Activated CD4-positive, CD25-positive, alpha-beta regulatory T cell treated with anti-CD3 and anti-CD28 coated beads, Interleukin-2, amount 50 U/mL, for 24 hours (primary cell): ENCODE results near the gene SPTB.

Experiments
- ATAC-seq, 2 donors: fragments of 150-1000 bp; cut with Tn5 transposase; one replicate each; pipeline ENCODE4 v1.10.0; 2021; ENCODE audit warnings: mild to moderate bottlenecking in 1 of 2, moderate library complexity in 1 of 2

SPTB gene

DNA sequence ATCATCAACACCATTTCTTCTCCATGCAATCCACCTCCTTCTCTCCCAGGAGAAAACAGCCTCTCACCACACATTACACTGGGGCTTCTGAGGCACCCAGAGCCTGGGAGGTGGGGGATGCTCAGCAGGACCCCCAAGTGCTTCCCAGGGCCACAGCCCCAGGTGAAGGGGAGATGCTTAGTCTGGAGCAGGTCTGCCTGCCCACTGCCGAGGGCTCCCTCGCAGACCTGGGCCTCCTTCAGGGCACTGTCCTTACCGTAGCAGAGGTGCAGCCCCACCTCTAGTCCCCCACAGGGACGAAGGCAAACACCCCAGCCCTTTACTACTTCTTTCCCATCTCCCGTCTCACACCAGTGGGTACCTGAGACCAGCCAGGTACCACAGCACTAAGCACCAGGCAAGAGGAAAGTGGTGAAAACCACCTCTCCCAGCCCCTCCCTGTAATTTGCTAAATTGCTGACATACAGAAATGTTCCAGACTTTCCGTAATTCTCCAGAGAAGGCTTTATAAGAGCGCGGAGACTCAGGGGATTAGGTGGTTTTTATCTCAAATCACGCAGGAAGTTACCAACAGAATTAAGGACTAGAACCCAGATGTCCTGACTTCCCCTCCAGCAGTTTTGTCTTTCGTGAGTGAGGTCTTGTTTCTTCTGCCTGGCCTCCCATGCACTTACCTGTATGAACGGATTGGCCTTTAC, 116.5 kb downstream of the SPTB start:
- ATAC-seq, result no peak

DNA sequence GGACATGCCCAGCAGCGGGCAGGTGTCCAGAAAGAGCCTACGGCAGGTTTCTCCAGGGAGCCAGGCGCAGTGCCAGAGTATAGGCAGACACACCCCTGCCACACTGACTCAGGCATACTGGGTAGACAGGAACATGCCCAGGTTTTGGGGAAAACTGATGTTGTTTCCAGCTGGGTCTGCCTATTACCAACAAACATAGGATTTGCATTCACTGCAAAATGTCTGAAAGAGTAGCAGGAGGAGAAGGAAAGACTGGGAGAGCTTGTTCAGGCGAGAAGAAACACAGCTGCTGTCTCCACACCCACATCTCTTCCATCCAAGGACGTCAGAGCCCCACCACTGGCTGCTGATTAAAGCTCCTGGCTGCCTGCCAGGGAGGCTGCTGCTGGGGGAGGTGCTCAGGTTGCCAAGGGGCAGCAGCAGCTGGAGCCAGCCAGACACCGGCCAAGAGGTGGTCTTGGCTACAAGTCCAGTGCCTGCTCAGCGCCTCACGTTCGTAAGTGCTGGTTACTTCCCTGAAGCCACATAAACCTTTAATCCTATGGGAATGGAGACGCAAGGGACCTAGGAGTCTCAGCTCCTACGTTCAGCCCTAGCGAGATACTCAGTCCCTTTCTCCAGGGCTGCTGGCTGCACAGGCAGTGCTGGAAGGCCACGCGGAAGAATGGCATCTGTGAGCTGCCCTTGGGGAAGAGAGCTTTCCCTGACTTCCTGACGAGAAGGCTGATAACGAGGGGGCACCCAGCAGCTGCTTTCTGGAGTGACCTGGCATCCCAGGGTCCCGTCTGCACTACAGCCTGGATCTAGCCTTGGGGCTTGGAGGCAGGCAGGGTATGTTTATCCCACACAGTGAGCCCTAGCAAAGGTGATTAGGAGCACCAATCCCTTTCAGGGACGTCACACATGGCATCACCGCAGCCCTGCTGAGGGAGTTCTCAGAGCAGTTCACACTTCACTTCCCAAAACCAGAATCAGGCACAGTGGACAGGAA, 117.4 kb downstream of the SPTB start:
- no peak for ATAC-seq

DNA sequence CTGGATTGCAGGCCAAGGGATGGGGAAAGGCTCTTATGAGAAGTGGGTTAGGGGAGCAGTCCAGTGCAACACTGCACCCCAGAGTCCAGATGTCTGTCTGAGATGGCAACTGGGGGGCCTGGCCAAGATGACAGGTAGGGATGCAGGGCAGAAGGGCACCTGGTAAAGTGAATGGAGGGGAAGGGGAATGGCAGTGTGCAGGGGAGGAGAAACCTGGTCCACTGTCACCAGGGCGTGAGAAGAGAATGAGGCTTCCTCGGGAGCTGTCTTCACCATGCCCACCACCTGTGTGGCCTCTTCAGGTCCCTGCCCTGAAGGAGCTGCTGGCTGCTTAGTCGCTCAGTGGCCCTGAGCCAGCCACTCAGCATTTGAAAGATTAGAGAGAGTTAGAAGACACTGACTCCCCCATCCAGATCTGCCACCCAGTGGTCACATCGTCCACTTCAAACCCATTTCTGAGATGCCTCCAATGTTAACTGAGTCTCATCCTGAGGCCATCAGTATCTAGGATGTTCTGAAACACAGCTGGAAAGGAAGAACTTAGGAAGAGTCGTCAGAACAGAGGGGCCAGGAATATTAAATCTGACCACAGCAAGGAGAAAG, 118.2 kb downstream of the SPTB start:
- no peak for ATAC-seq

DNA sequence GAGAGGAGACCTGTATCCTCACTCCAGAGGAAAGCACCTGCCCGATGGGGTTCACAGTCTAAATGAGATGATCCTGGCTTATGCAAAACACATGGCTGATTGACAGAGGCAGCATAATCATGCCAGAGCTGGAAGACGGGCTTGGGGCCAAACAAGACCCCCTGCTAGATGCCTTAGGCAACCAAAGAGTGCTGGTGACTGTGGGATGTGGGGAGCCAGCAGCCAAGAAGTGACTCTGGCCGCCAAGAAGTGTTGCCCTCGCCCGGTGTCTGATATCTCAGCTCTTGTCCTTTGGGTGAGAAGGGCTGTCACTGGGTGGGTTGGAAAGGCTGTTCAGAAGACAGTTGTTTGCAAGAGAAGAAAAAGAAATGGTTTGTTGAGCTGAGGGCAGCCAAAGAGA, 118.8 kb downstream of the SPTB start:
- no peak for ATAC-seq

DNA sequence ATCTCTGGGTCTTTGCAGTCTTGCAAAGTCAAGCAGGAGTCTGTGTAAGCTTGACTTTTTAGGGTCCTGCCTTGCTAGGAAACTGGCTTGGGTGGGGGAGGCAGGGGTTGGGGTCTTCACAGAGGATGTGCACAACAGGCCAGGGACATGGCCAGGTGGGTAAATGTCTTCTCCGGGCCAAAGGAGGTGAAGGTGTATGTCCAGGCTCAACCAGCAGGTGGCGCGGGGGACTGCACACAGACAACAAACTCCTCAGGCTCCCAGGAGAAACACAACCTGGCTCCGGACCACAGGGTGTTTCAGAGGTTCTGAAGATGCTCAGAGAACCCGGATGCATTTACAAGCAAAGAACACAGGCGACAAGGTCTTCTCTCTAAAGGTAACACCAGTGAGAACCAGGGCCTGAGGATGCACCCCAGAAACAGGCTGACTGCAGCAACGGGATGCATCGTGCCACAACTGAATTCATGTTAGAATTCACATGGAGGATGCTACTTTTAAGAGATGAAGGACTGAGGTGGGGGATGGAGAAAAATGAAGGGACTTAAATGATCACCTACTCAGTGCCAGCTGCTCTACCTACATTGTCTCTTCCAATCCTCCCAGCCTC, 119.5 kb downstream of the SPTB start:
- no peak for ATAC-seq

DNA sequence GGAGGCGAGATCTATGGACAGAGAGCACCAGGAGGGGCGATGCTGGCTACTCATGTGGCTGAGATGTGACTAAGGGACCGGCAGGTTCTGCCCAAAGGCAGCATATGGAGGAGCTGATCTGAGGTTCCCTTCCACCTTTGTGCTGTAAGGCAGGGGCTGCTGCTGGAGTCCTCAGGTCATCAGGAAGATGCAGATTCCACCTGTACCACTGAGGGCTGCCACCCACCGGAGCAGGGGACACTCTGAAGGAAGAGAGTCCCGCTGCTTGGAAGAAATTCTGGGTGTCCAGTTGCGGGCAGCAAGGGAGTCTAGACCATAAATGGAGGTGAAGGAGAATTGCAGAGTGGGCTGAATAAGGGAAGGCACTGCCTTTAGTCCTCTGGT, 120.2 kb downstream of the SPTB start:
- no peak for ATAC-seq

DNA sequence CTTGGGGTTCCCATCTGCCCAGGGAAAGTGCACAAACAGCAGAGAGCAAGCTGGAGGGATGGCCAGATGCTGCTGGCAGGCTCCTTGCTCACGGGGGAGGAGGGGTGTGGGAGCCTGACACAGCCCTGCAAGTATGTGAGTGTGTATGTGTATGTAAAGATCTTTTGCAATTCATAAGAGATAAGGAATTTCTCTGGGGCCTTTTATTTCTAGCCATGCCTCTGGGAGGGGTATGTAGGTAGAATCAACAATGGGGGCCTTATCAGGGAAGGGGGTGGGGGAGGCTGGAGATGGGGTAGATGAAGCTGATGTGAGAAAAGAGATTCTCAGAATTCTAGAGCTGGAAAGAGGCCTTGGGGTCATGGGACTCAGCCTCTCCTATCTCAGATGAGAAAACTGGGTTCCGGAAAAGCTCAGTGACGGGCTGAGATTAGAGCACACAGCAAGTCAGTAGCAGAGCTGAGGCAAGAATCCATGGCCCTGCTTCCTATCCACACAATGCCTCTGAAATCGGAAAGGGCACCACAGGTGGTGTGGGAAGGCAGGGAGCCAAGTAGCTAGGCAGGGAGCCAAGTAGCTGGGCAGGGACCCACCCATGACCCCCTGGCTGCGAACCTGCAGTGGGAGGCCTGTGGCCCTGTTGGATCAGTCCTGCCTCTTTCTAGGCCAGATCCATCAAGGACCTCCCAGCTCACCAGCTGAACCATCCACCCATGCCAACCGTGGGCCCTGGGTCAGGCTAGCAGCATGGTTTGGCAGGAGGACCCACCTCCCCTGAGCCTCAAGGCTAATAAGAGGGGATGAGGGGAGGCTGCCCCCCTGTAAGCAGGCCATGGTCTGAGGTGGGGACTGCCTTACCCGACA, 120.8 kb downstream of the SPTB start:
- ATAC-seq, result no peak

DNA sequence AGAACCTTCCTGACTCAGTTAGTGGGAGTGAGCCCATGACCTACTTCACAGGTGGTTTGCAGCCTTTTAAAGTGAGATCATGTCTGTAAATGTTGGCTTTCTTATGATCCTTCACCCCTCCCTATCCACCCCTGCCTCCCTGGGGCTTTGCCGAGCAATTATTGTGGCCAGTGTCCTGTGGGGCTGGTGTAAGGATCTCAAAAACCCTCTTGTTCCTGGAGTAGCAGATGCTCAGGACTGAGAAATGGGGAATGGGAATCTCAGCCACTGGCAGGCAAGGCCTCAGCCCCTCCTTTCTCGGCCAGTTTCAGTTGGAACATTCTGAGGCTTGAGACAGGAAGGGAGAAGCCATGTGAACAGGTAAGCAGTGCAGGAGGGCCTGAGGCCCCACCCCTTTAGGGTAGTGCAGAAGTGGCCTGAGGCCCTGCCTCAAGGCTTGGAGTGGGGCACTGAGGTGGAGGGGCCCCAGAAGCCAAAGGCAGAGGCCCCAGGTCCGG, 121.6 kb downstream of the SPTB start:
- no peak for ATAC-seq

DNA sequence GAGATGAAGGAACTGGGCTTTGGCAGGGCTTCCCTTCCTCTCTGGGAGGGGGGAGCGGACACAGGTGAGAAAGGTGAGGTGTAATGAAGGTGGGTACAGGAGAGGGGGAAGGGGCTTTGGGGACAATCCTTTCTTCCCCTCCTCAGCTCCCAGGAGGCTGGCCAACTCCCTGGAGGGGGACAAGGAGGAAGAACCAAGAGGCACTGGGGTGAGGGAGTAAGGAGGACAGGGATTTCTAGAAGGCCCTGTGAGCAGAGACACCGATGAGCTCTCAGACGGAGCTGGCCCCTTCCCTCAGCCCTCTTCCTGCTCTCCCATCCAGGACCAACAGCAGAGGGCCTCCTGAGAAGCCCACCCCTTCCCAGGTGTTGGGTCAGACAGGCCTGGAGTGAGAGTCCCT, 122.1 kb downstream of the SPTB start:
- ATAC-seq, result no peak

DNA sequence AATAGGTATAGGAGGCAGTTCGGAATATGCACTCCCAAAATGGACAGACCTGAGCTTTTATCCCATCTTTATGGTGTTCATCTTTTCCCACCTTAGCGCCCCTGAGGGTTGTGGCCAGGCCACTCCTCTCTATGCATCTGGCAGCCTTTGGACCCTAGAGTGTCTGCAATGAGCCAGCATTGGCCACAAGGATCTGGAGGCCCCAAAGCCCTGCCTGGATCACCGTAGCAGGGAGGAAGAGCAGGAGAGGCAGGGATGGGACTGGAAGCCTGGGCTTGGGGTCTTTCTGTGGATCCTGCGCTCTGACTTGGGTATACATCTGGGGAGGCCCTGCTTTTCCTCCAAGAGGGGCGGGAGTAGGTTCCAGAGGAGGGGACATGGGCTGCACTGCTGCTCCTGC, 123.0 kb downstream of the SPTB start:
- no peak for ATAC-seq

DNA sequence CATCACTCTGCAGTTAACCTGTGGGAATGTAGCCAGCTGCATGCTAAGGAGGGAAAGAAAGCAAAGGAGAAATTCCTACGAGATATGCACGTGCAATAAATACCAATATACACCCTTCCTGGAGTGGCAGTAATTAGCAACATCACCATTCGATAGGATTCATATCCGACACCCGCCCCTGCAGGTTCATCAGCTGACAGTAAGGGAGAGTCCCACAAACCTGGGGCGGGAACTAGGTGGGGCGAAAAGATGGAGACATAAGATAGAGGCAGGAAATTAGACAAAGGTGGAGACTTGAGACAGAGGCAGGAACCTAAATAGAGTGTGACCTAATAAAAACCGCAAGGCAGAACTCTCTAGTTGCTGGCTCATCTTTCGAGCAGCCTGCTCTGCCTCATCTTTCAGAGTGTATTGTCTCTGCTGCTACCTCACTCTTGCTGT, 123.9 kb downstream of the SPTB start:
- ATAC-seq, result peak; percentile 88 to 94

DNA sequence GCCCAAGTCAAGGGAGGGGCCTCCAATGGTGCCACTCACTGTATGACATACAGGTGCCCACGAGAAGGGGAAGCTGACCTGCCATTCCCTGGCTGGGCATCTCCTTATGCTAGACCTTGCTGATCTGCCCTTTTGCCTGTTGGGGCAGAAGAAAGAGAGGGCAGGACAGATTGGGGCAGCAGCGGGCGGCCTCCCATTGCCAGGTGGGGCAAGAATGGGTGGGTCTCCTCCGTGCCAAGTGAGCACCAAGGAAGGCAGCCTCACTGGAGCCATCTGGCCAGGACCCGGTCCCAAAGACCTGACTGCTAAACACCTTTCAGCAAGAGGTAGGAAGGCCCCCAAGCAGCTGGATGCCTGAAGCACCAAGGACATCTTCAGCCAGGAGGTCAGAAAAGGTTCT, 125.0 kb downstream of the SPTB start:
- ATAC-seq, result no peak

DNA sequence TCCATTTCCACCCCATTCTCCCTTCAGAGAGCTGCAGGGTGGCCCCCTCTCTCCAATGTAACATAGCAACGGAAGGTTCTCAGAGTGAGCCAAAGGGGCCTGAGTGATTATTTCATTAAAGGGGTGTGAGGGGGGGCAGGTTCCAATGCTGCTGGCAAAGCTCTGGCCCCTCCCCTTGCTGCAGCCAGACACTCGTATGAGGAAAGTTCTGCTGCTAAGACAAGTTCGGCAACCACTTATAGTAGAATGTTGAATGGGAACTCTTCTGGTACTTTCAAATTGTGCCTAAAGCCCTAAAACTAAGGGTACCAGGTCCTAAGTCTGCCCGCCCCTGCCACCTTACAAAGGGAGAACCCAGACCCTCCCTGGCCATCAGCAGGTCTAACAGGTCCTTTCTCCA, 125.7 kb downstream of the SPTB start:
- ATAC-seq, result no peak

DNA sequence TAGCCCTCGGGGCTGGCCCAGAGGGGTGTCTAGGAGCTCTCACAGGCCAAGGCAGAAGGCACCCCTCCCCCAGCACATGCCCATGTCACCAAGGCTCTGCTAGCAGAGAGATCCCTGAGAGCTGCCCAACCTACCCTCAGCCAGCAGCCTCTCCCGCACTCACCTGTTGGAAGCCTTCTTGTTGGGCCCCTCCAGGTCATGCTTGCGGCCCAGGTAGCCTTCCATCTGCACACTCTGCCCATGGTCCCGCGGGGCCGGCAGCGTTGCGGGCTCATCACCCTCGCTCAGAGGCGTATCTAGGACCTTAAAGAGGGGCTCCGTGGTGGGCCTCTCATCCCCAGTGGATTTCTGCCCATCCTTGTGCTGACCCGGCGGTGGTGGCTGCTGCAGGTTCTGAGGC, 126.3 kb downstream of the SPTB start:
- no peak for ATAC-seq

DNA sequence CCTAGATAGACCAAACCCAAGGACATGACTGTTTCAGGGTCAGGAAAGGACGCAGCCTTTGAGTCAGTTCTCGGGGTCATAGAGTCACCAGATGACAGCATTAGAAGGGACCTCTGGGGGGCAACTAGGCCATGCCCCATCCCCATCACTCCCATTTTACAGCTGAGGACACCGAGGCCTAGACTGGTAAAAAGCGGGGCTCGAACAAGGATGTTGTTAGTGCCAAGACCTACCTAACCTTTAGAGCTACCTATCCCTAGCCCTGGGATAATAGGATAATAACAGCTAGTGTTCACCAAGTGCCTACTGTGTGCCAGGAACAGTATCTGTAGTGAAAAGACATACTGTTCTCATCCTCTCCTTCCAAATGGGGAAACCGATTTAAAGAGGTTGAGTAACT, 126.8 kb downstream of the SPTB start:
- no peak for ATAC-seq

DNA sequence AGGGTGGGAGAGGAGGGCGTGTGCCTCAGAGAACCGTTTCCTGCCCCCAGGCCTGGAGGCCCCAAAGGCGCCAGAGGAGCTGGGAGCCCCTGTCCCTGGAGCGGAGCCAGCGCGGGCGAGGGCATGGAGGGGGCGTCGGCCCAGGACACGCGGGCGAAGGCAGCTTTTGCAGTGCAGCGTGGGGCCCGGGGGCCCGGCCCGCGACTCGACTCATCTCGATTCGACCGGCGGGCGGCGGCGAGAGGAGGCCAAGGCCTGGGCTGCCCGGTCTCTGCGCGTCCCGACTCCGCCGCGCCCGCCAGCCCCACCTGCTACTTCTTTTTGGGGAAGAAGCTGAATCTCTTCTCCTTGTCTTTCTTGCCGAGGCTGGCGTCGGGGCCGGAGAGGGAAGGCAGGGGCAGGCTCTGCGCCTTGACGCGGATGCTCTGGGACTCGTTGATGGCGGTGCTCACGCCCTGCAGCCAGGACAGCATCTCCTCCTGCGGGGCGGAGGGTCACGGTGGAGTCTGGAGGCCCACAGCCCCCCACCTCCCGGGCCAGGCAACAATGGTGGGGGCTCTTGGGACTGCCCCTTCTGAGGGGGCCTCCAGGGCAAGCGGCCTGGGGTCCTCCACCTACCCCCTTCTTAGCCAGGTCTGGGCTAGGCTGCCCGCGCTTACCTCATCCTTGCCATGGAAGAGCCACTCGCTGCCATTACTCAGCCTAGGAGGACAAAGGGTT, 130.6 kb downstream of the SPTB start:
- ATAC-seq, result no peak

DNA sequence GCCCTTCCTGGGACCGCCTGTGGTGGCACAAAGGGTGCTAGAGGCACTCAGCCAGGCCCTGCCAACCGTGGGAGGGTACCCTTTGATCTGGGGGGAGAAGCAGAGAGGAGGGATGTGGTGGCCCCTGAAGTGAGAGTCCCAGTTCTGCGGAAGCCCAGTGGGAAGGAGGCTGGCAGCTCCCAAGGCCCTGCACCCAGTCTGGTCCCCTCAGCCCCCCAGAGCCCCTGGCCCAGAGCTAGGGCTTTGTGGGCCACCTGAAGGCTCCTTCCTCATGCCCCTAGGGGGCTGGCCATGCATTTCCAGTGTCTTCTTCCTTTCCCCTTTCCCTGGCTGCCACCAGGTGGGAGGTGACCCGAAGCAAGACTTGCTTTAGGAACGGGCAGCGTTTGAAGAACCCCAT, 131.2 kb downstream of the SPTB start:
- ATAC-seq, result no peak

DNA sequence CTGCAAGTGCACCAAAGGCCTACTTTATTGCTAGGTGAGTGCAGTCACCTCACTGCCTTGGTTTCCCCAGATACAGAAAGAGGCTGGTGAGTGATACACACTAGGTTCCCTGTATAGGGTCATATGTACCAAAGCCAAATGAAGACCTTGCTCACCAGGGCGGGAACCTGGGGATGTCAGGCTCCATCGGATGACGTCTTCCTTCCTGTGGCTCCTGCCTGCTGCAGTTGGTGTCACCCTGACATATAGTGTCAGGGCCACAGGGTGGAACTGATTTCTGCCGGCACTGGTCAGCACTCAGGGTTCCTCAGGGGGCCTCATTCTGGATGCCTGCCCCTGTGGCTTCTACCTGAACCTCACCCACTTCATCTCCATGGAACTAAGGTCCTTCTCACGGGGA, 132.4 kb downstream of the SPTB start:
- no peak for ATAC-seq

DNA sequence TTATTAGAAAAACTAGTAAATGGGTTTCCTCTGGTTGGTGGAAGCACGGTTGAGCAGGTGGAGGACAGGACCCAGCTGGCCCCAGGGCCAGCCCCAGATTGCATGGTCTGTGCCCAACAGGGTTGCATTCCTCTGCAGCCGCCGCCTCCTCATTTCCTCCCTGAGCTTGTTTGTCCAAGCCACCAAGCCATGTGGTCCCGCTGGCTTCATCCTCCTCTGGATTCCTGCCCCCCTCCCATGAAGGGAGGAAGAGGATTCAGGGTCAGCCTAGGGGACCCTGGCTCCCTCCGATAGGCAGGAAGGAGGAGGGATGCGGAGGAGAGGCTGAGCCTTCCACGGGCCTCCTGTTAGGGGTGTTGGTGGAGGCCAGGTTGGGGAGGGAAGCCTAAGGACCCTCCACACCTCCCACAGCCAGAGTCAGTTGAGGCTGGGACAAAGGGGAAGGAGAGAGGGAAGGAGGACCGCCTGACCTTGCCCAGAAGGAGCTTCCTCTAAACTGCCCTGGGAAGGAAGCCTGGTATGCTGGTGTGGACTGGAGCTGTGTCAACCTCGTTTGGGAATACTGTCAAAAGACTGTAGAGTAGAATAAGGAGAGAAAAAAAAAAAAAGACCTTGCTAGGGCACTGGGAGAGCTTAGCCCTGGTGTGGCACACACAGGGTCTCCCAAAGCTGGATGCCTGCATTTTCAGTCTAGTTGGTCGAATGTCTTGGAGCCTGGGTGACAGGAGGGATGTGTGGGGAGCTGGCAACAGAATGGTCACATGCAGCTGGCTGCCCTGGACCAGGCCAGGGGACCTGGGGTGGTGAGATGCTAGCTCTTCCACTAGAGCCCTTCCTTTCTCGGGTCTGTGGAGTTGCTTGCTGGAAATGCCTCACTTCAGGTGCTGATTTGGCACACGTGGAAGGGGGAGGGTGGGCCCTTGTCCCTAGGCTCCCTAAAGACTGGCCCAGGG, 133.1 kb downstream of the SPTB start:
- ATAC-seq, result no peak

DNA sequence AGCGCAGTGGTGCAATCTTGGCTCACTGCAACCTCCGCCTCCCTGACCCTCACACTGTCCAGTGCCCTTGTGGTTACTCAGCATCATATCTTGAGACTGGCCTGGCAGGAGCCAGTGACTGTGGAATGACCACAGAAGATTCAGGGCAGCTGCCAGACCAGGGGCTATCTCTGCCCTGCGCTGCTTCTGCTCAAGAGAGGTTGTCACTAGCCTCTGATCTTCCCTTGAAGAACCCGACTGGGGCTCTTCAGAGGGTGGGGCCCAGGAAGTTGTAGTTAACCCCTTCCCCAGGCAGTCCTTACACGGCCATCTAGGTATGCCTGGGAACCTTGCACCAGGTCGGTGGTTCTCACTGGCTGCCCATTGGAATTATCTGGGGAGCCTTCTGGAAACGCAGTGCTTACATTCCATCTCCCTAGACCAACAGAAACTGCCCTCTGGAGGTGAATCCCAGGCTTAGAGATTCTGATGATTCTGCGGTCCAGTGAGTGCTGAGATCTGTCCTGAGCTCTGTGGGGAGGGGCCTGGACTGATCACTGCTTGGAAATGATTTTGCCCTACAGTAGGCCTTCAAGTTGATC, 134.1 kb downstream of the SPTB start:
- ATAC-seq, result no peak
